ENCODE measurements around the gene PAPLN.
A peak's percentile ranks its signal among the peaks of the same experiment; 100 is the strongest.

PAPLN gene

DNA sequence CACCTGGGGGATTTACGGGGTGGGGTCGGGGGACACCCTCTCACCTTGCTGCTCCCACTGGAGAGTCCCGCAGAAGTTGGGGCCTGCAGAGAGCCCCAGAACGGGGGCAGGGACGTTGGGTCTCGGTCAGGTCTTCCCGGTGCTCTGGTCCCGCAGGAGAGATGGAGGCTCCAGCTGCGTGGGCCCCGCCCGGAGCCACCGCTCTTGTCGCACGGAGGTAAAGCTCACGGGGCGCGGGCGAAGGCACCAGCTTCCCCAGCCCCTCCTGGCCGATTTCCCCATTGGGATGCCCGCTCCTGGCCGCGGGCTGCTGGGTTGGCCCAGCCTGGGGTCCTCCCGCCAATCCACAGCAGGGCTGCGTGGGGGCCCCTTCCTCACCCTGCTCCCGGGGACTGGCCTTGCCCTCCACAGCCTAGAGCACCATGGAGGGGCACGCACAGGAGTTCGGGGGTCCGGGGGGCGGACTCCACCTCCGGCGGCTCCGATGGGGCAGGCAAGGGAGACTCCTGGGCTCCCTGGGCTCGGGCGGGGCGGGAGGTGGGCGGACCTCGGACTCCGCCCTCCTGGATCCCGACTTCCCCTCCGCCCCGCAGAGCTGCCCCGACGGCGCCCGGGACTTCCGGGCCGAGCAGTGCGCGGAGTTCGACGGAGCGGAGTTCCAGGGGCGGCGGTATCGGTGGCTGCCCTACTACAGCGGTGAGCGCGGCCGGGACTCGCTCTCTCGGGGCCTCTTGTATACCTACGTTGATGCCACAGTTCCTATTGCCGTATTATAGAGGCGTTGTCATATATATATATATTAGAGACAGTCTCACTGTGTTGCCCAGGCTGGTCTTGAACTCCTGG lies 8.4 kb downstream of the PAPLN start:
- H3K4me3 ChIP-seq (ENCODE audit: low read depth, low read length), result peak overlapping the region; percentile 67
- TF ChIP-seq, protein P1, sequence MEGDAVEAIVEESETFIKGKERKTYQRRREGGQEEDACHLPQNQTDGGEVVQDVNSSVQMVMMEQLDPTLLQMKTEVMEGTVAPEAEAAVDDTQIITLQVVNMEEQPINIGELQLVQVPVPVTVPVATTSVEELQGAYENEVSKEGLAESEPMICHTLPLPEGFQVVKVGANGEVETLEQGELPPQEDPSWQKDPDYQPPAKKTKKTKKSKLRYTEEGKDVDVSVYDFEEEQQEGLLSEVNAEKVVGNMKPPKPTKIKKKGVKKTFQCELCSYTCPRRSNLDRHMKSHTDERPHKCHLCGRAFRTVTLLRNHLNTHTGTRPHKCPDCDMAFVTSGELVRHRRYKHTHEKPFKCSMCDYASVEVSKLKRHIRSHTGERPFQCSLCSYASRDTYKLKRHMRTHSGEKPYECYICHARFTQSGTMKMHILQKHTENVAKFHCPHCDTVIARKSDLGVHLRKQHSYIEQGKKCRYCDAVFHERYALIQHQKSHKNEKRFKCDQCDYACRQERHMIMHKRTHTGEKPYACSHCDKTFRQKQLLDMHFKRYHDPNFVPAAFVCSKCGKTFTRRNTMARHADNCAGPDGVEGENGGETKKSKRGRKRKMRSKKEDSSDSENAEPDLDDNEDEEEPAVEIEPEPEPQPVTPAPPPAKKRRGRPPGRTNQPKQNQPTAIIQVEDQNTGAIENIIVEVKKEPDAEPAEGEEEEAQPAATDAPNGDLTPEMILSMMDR (IDR thresholded peaks at IDR 0.05; ENCODE audit: low read depth, low read length), result no peak

DNA sequence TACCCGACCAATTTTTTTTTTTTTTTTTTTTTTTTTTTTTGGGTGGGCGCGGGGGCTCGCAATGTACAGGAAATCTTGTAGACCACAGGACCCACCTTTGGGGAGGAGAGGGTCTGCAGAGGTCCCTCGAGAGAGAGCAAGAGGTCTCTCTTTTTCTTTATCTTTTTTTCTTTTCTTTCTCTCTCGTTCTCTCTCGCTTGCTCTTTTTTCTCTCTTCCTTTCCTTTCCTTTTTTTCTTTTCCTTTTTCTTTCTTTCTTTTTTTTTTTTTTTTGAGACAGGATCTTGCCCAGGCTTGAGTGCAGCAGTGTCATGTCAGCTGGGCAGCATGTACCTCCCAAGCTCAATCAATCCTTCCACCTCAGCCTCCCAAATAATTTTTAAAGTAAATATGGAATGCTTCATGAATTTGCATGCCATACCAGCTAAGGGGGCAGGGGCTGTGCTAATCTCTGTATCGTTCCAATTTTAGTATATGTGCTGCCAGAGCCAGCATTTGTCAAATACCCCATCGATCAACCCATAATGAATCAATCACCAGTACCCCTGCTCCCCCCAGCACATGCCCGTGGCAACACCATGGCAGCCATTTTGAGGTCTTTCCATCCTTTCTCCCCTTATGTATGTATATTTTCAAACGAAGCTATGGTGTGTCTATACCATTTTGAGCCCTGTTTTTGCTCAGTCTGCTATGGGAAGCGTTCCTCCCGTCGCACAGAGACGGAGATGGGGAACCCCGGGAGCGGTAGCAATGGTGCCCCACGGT lies 9.3 kb downstream of the PAPLN start:
- peak overlapping the region; percentile 67 for H3K4me3 ChIP-seq (ENCODE audit: low read depth, low read length)
- TF ChIP-seq, protein P1 (IDR thresholded peaks at IDR 0.05; ENCODE audit: low read depth, low read length), result no peak

DNA sequence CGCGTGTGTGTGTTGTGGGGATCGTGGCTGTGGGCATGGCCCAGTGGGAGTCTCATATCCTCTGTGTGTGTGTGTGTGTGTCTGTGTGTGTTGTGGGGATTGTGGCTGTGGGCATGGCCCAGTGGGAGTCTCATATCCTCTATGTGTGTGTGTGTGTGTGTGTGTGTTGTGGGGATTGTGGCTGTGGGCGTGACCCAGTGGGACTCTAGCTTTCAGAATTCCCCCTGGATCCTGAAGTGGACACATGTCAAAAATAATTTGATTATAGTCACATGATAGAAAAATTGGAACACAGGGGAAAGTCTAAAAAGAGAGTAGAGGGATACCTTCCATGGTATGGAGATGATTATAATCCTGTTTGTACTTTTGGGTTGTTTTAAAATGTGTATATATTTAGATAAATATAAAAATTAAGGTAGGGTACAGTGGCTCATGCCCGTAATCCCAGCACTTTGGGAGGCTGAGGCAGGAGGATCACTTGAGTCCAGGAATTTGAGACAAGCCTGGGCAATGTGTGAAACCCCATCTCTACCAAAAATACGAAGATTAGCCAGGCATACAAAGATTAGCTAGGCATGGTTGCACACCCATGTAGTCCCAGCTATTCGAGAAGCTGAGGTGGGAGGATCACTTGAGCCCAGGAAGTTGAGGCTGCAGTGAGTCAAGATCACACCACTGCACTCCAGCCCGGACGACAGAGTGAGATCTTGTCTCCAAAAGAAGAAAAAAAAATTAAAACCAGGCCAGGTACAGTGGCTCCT lies 11.0 kb downstream of the PAPLN start:
- no peak overlapping the region for H3K4me3 ChIP-seq (ENCODE audit: low read depth, low read length)

DNA sequence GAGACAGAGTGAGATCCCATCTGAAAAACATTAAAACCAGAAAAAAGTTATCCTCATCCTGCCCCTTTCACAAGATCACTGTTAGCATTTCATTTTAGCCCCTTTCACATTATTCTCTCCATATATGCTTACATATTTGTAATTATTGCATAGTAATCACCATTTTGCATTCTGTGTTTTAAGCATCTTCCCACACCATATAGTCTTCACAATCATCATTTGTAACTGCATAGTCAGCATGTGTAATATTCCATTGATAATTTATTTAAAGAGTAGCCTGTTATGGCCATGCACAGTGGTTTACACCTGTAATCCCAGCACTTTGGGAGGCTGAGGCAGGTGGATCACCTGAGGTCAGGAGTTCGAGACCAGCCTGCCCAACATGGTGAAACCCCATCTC lies 11.8 kb downstream of the PAPLN start:
- TF ChIP-seq, protein P1 (IDR thresholded peaks at IDR 0.05; ENCODE audit: low read depth, low read length), result no peak

More for the DNA sequence above, 11.0 kb downstream of the PAPLN start:
- TF ChIP-seq, protein P1 (IDR thresholded peaks at IDR 0.05; ENCODE audit: low read depth, low read length), result no peak

DNA sequence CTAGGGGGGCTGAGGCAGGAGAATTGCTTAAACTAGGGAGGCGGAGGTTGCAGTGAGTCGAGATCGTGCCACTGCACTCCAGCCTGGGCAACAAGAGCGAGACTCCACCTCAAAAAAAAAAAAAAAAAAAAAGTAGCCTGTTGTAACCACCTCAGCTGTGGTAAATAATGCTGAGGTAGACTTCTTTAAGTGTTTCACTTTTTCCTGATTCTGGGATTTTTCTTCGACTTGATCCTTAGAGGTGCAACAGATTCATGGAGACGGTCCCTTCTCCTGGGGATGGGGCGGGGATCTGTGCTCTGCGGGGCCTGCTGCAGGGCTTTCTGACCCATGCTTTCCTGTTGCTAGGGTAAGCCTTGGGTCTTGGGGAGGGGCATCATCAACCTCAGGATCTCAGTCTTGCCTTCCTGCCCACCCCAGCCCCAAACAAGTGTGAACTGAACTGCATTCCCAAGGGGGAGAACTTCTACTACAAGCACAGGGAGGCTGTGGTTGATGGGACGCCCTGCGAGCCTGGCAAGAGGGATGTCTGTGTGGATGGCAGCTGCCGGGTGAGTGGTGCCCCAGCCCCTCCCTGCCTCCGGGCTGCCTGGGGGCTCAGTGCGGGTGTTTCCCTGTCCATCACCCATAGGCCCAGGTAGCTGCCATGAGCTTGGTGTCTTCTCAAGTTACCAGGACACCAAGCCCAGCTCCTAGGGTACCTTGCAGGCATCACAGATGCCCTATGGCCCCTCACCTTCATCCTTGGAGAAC lies 12.4 kb downstream of the PAPLN start:
- TF ChIP-seq, protein P1 (IDR thresholded peaks at IDR 0.05; ENCODE audit: low read depth, low read length), result no peak

More for the DNA sequence above, 11.8 kb downstream of the PAPLN start:
- H3K4me3 ChIP-seq (ENCODE audit: low read depth, low read length), result no peak overlapping the region

DNA sequence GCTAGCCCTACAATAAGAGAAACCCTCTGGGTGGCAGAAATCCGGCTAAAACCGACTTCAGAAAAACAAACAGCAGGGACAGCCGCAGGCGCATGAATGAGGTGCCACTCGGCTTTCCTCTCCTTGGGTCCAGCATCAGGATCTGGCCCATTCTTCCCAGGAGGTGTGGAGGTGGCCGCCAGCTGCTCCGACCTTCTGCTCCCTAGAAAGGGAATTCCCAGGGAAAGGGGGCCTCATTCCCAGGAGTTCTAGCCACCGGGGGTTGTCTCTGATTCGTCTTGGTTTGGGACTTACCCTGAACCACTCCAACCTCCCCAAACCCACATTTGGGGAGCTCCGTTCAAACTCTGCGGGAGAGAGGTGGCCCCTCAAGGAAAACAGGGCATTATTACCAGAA lies 13.0 kb downstream of the PAPLN start:
- H3K4me3 ChIP-seq (ENCODE audit: low read depth, low read length), result no peak overlapping the region
- TF ChIP-seq, protein P1 (IDR thresholded peaks at IDR 0.05; ENCODE audit: low read depth, low read length), result no peak

More for the DNA sequence above, 12.4 kb downstream of the PAPLN start:
- no peak overlapping the region for H3K4me3 ChIP-seq (ENCODE audit: low read depth, low read length)

Measured in WI38 (cell line).